Activated gamma-delta T cell (primary cell): ENCODE data around the gene FAM53B.

Experiments
- DNase-seq: peaks from one replicate; lab custom pipeline; 2025; lab: John Stamatoyannopoulos, UW

The FAM53B gene

DNA sequence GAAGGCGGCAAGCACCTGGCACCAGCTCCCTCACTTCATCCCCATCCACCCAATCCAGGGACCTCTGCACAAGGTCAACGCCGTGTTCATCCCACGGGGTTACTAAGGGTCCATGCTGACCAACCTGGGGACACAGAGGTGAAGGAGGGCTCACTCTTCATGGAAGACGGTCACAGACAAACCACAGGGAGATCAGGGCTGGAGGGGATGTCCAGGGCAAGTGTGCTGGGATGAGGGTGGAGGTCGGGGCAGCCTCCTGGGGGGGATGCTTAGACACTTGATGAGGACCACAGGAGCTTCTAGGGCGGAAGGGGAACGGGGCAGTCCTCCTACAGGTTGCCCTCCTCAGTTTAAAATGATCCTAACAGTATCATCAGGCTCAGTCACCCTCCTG, 46.7 kb downstream of the FAM53B start:
- DNase-seq, result no peak

DNA sequence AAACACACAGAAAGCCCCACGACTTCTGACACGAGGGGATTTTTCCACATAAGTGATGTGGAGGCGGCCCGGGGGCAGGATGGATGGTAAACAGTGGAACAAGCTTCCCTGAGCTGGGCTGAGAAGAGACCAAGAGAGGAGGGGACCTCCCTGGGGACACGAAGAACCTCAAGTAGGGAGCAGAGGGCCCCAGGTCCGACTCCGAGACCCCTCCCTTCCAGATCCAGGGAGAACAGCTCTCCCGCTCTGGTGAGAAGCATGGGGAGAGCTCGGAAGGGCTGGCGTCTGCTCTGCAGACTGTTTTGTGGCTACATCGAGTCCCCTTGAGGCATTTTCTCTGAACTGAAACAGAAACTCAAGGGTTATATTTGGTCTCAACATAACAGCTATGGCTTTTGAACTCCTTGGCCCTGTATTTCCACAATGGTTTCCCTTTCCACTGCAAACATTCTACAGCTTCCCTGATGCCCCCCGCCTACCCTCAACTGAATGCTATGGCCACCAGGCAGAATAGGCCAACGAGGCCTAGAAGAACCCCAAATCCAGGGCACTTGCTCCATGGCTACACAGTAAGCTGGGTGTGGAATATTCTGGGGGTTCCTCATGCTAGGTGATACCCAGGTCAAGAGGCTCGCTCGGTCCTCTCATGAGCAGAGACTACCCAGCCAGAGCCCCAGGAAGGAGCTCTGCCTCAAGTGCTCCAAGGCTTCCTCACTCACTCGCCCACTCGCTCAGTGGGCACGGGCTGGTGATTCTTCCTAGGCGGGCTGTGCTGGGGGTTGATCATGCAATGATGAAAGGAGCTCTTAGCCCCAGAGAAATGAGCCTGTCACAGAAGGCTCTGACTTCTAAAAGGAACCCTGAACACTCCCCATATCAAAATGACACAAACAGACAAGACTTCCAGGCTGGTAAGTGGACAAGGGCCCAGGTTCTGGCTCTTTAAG, 47.5 kb downstream of the FAM53B start:
- no peak for DNase-seq

DNA sequence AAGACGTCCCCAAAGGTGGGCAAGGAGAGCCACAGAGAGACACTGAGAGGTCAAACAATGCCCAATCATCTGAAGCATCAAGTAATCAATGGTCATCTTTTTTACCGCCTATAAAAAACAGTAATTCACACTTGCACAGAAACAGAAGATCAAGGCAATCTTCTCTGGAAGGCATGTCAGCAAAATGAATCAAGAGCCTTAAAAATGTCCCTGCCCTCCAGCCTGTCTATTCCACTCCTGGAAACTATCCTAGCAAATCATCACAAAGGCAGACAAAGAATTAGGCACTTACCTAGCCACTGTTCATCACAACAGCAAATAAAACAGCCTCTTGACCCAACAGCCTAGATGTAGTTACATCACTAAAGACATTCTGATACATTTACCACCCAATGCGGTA, 48.9 kb downstream of the FAM53B start:
- no peak for DNase-seq

DNA sequence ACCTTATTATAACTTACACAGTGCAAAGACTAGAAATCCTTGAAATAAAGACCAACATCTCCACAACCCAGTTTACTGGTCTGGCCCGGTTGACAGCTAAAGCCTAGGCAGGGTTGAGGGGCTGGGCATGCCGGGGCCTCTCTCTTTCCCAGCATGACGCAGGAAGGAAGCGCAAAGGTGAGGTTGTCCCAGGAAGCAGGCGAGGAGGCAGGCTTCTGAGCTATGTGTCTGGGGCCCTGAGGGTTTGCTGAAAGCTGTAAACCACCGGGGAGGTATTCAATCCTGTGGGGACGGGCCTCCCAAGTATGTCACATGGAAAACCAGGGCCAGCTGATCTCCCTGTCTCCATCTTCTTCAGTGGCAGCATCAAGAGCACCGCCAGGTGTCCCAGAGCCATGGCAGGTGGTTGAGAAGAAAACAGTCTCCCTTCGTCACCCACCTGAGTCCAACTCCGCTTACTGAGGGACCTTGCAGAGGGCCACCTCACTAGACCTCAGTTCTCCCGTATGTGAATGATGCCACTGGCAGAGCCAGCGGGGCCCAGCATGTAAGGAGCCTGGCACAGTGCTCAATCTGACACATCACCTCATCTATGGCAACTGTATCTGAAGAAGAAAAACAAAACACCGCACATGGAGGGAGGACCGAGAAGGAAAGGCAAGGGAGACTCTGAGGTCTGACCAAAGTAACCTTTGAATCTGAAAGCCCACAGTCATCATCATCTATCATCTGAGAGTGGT, 49.5 kb downstream of the FAM53B start:
- no peak for DNase-seq

DNA sequence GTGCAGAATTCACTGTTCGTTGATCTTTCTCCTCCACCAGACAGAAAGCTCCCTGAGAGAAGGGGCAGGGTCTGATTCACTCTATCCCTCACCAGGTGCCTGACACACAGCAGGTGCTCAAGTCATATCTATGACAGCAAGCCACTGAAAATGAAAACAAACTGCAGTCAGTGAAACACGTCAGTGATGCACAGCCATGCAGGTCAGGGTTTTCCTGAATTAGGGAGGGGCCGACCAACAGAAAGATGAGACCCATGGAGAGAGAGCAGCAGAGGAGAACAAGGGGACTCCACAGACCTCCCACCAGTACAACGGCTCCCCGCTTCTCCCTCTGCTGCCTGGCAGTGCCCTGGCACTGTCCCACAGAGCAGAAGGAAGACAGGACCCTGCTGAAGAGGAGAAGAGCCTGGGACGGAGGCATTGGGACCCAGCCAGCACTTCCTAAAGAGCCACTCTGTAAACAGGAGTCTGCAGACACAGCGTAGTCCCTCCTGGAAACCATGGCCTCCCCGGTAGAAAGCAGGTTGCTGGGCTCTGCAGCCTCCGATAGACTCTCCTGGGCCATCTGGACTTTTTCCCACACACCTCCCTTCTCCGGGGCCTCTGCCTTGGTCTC, 50.3 kb downstream of the FAM53B start:
- no peak for DNase-seq

DNA sequence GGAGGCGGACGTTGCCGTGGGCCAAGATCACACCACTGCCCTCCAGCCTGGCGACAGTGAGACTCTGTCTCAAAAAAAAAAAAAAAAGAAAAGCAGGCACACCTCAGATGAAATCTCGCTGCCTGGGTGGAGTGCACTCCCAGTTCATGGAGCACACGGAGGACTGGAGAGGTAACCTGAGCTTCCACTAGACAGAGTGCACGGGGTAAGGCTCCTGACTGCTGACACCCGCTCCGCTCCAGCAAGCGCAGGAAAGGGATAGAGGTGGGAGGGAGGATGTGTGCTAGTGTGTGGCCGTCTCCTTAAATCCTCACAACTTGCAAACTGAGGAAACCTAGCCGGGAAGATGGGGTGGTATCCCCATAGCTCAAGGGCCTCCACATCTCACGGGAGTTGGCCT, 50.8 kb downstream of the FAM53B start:
- DNase-seq, result no peak

DNA sequence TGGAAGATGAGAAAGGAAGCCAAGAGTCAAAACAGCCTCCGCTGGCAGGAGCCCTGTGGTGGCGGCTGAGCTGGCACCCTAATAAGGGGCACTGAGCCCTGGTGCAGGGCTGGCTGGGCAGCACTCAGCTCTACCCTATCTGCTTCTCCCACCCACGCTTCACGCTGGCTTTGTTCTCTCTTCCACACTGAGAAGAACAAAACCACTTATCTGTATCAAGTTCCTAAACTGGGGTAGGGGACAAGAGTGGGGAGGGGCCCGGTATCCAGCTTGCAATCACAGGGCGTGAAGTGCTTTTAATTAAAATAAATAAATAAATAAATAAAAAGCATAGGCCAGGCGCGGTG, 52.1 kb downstream of the FAM53B start:
- no peak for DNase-seq

DNA sequence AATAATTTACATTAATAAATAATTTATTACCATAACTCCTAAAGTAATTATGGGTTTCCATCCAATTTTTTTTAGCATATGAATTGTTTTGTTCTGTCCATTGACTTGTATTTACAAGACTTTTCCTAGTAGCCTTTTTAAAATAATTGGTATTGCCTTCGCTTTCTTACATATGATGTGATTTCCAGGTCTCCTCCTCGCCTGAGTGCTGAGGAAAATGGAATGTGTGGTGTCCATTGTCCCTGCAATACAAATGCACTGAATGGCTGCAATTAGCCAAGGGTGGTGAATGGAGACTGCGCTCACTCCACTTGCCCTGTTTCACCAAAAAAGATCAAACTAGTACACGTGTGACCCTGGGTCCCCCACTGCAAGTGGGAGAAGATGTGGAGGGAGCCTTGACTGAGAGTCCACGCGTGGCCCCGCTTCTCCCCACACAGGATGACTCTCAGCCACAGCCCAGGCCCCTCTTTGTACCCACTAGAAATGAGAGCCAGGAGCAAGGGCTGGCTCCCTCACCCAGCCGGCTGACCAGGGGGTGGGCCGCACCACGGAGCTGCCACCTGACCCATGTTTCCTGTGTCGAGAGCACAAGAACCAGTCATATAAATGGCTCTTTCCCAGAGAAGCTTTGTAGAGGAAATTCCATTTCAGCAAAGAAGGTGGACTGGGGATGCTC, 52.6 kb downstream of the FAM53B start:
- DNase-seq, result peak; percentile 21

DNA sequence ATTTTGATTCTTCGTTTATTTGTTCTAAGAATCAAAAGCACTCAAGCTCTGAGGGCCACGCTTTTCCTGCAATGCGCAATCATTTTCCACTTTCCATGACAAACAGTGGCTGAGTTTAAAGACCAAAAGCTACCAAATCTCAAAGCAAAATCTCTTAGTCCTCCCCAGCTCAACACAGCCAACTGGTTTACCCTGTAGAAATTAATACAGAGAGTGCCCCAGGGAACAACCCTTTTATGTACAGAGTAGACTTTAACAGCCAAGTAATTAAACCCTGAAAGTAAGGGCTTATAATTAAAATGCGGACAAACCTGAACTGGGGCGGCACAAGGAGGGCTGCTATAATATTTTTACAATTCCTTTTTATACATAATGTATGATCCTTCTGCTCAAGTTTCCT, 53.2 kb downstream of the FAM53B start:
- DNase-seq, result no peak

DNA sequence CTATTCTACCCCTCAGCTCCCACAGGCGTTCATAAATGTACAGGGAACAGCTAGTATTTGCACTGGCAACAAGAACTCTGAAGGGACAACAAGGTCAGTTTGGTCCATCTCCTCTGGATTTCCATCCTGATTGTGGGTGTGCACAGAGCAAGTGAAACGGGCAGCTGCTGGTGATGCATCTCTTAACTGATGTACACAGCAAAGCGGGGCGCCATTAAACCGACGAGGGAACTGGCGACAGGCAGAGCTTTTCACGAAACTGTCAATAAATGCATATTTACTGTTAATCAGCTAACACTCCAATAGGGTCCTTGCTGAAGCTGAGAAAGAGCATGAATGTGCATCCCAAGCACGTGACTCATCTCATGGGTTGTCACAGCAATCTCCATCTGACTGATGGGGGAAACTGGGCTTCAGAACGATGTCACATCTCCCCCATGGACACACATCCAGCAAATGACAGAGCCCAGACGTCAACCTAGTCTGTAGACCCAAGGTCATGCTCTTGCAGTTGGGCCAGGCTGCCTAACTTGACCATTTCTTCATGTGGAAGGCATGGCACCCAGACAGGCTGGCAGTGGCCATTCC, 54.2 kb downstream of the FAM53B start:
- no peak for DNase-seq

DNA sequence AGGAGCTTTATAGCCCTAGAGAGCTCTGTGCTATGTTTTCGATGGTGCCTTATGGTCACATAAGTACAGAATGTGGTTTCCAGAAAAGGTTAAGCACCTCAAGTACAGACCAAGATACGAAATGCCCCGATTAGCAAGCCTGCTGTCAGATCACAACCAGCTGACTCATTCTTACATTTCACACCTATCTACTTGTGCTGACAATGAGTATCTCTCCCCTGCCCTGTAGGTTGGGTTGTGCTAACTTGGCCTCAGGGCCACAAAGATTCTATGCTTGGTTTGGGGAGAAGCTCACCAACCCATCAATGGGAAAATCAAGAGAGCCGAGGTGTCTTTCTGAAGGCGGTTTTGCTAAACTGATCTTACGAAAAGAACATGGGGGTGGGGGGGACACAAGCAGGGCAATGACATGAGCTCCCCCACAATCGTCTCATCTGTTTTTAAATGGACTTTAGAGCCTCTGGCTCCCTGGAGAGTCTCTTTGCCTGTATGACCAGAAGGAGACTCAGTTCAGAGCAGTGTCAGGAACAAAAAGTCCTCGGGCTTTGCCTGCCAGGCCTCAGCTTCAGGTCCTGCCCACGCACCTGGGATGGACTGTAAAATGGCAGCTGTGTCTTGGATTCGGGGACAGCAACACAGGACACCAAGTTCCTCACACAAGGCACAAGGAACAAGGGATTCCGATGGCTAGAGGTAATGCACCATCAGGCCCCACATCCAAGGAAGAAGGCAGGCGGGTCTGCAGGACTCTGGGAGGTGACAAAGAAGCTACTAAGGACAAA, 55.1 kb downstream of the FAM53B start:
- DNase-seq, result no peak

DNA sequence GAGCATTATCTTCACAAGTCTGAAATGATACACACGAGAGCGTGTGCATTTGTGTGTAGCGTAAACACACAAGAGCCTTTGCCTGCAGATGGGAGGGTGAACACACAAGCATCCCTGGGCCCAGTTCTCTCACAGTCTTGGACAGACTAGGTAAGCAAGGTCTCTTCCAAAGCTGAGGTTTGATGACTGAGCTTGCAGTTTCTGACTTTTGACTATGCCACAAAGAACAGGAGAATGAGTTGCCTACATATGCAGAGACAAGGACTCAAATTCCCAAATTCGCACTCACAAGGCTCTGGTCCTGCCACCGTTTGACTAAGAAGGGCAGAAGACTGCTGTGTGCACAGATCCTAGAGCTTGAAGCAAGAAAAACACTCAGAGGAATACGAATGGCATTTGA, 55.8 kb downstream of the FAM53B start:
- no peak for DNase-seq

DNA sequence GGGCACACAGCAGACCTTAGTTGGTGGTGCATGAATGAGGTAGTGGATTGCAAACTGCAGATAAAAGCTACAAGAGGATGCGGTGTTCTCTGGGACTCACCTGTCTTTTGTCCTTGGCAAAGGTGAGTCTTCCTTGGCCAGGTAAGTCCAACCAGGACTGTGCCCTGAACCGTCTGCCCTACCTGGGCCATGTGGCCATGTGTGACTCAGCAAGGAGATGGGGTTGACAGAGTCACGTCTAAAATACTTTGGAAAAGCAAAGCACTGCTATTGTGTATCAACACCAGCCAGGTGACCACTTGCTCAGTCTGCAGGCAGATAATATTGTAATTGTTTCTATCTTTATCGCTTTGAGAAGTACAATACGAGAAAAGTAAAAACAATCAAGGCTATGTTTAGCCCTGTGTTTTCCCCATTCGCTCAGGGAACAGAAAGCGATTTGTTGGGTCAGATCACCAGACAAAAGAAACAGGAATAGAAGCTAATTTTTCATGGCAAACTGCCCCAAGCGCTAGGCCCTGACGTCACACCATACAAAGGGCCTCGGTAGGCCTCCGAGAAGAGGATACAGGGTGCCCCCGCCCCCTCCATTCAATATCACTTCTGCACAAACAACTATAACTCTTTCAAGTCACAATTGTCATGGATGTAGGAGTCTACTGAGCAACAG, 57.3 kb downstream of the FAM53B start:
- DNase-seq, result no peak

DNA sequence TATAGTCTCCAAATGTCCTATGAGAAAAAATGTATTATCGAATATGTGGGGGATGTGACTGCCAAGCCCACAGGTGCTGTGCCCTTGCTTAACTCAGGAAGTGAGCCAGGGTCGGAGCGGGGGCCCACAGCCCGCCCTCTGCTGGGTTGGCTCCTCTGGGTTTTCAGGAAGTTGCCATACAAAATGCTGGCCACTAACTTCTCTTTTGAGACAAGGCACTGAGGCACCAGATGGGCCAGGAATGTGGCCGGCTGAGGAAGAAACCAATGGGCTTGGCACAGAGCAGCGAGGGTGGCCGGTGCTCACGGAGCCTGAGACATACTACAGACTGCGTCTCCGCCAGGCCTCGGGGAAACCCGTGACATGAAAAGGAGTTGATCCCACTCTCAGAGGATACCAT, 58.9 kb downstream of the FAM53B start:
- no peak for DNase-seq

DNA sequence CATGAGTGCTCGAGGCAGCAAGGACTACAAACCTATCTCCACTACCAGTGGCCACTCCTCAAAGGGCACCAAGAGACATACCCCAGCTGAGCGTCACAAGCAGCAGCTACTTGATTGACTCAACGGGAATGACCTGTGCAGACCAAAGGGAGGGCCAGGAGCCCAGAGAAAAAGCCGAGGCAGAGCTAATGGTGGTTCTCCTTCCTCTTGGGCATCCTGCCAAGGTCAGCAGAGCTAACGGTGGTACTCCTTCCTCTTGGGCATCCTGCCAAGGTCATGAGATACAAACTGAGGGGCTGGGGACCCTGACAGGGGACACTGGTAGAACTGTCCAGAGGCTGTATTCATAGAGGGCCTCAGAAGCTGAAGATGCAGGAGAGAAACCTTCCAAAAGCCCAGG, 60.4 kb downstream of the FAM53B start:
- no peak for DNase-seq

DNA sequence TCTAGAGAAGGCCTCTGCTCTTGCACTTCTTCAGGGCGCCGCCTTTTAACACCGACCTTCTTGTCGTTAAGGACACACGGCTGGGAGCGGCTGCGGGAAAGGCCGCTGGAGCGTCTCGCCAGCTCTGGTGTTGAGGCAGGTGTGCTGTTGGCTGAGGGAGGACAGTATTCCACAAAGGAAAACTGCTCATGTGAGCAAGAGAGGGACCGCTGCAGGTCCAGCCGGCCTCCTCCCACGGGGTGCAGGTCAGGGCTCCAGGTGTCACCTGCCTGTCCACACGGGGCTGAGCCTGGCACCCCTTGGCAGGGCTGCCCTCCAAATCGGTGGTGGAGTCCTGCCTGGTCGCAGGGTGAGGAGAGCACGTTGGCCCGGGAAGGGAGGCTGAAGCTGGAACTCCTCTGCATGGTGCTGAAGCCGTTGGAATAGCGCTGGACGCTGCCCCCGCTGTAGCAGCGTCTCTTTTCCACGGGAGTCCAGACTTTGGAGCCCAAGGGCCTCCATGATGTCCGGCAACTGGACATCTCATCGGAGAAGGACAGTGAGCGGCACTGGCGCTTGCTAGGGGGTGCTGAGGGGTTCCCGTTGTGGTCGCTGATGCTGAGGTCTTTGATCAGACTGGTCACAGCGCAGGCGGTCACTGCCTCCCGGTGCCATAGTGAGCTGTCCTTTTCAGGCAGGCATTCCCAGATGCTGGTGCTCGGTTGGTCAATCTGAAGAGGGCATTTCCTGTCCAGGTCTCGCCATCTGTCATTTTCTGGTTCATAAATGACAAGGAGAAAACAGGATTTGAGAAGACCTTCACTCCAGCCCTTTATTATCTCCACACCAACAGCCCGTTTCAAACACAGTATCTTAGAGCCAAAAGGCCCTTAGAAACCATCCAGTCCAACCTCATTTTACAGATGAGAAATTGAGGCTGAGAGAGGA, 62.3 kb downstream of the FAM53B start:
- DNase-seq, result no peak

DNA sequence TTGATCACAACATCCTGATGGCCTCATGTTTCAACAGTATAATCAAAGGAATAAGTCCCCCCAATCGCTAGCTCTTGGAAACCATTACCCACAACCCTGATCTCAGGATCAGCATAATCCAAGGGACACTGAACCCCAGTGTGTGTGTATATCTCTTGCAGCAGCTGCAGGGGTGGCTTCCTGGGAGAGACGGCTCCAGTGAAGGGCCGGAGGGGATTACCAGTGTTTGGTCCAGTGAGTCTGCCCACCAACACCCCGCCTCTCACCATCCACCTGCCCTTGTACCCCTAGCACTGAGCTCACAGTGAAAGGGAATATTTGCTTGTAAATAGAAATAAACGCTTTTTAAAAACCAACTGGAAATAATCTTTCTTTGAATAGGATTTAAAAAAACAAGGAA, 63.1 kb downstream of the FAM53B start:
- DNase-seq, result no peak

DNA sequence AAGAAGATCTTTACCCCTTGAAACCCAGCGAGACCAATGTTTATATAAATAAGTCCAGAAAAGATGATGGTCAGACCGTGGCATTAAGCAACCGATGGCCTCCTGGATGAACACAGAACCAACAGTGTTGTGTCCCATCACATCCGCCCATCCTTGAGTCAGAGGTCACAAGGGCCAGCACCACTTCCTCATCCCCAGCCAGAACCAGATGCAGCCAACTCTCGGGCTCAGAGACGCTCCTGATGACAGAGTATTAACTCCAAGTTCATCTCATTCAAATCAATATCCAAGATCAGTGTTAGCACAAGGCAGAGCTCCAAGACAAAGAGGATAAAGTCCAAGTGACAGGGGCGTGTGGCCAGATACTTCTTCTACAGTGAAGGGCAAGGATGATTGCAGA, 63.5 kb downstream of the FAM53B start:
- DNase-seq, result no peak

DNA sequence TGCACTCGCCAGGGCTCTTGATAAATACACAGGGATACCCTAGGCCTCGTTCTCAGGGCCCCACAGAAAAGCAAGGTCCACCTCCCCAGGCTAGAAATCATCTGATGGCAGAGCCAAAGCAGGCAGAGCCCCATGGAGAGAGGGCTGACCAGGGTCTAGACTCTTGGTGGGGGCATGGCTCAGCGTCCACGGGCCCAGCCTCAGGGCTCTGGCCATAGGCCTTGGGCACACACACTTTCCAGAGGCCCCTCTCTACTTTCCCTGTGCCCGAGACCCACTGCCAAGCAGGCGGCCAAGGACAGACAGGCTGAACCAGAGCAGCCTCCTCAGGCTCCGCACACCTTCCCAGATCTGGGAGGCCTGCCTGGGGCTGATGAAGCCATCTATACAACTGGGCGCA, 64.8 kb downstream of the FAM53B start:
- DNase-seq, result no peak
